Stimulated activated CD4-positive, alpha-beta T cell treated with anti-CD3 and anti-CD28 coated beads, Interleukin-12 subunit alpha, Interleukin-12 subunit beta, amount 100 ng/mL, for 48 hours (primary cell): ENCODE measurements around the gene ANKS4B.
"Not testable (repeated sequence)": the region's sequence is repeated elsewhere in the genome, so short reads cannot be mapped to it uniquely, and the experiment has no call there.

Source experiments
- DNase-seq, 3 donors: peaks; one replicate each; pipeline ENCODE4 v3.0.0-alpha.2; 2020; ENCODE audit warnings: low read depth in 2 of 3, low spot score in 1 of 3

The ANKS4B gene, protein sequence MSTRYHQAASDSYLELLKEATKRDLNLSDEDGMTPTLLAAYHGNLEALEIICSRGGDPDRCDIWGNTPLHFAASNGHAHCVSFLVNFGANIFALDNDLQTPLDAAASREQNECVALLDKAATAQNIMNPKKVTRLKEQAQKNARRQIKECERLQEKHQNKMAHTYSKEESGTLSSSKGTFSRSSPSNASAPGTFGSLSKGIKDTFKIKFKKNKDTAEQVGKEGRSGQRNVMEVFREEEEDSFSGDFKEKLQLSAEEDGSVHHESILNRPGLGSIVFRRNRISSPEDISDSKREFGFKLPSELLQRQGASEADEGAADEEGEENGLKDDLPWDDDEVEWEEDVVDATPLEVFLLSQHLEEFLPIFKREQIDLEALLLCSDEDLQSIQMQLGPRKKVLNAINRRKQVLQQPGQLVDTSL

DNA sequence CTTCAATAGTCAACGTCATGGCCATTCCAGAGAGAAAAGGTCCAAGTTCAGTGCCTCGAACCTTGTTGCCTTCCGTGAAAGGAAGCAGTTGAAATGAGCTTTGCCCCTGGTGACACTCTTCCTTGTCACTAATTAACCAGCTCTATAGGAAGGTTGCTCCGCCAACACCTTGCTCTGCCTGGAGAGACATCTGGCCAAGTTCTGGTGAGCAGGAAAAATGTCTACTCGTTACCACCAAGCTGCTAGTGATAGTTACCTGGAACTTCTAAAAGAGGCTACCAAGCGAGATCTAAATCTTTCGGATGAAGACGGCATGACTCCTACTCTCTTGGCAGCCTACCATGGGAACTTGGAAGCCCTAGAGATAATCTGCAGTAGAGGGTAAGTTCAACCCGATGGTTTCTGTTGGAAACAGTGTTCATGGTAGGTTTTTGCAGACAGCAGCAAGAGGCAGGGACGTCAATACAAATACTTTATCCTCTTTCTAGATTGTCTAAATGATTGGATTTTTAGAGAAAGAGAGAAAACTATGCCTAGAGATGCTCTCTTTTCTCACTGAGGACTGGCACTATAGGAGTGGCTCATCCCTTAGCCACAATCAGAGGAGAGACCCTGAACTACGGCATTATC lies at the start of gene ANKS4B:
Gene ANKS4B (plus strand): TSS at position 179 of the 630 bp plus-strand sequence. CDS start 39 bp downstream, at position 218.
- no peak for DNase-seq

DNA sequence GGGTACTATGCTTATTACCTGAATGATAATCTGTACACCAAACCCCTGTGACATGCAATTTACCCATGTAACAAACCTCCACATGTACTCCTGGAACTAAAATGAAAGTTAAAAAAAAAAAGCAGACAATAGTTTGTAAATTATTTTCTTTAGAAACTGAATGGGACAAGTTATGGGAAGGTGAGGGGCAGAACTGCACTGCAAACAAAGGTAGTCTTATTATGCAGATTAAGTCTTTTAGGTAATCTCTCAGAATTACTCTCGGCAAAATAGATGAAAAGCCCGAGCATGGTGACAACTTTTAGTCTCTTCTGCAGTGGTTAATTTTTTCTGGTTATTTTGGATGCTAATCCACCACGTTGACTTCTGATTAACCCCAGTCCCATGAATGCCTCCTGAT lies 49.5 kb upstream of the ANKS4B start:
- no peak for DNase-seq

DNA sequence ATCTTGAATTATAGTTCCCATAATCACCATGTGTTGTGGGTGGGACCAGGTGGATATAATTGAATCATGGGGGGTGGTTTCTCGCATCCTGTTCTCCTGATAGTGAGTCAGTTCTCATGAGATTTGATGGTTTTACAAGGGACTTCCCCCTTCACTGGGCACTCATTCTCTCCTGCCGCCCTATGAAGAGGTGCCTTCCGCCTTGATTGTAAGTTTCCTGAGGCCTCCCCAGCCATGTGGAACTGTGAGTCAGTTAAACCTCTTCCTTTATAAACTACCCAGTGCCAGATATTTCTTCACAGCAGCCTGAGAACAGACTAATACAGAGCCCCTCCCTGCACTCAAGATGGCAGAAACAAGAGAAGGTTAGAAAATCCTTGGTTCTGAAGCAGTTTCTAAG lies 48.7 kb upstream of the ANKS4B start:
- peak in 1 of 3 donors; percentile 17 for DNase-seq

DNA sequence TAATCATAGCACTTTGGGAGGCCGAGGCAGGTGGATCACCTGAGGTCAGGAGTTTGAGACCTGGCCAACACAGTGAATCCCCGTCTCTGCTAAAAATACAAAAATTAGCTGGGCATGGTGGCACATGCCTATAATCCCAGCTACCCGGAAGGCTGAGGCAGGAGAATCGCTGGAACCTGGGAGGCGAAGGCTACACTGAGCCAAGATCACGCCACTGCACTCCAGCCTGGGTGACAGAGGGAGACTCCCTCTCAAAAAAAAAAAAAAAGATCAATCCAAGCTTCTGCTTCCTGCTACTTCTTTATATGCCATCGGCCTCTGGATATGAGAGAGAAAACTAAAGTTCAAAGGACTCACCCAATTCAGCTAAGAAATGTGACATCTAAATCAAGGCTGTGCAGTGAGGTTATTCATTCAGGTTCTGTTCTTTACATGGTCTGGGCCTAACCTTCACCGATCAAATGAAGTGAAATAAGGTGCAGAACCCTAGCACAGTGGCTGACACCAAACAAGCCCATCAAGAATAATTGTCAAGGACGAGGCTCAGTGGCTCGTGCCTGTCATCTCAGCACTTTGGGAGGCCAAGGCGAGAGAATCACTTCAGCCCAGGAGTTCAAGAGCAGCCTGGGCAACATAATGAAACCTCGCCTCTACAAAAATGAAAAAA lies 47.7 kb upstream of the ANKS4B start:
- DNase-seq, result no peak

DNA sequence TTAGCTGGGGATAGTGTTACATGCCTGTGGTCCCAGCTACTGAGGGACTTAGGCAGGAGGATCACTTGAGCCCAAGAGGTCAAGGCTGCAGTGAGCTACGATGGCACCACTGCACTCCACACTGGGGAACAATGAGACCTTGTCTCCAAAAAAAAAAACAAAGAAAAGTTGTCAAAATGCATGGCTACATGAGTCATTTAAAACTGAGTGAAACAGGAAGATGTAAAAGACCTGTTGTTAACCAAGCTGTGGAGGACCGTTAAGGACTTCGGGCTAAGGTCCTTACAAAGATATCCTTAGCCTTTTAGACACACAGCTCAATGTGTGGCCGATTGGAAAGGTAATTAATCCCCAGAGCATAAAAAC lies 47.2 kb upstream of the ANKS4B start:
- DNase-seq, result no peak

DNA sequence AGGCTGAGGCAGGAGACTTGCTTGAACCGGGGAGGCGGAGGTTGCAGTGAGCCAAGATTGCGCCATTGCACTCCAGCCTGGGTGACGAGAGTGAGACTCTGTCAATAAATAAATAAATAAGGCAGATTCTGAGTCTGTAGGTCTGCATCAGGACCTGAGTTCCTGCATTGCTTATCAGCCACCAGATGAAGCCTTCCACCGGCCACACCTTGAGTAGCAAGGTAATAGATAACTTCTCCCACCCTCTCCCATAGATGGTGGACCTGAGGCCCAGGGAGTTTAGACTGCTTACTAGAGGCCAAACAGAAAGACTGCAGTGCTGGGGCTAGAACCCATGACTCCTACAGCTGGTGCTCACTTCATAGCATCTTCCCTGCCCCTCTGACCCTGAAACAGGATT lies 44.2 kb upstream of the ANKS4B start:
- DNase-seq, result no peak

DNA sequence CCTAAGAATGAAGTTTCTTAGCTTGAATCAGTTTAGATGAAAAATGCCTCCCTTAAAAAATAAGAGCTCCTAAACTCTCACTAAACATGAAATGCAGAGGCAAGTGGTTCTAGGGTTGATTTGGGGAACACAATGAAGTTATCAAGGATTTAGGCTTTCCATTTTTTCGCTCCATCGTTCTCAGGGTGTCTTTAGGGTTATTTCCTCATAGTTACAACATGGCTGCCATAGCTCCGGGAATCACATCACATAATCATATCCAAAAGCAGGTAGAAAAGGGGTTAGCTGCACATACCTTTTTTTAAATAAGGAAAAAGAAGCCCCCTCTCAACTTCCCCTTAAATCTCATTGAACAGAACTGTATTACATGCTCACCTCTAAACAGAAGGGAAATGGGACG lies 43.5 kb upstream of the ANKS4B start:
- DNase-seq, result no peak

DNA sequence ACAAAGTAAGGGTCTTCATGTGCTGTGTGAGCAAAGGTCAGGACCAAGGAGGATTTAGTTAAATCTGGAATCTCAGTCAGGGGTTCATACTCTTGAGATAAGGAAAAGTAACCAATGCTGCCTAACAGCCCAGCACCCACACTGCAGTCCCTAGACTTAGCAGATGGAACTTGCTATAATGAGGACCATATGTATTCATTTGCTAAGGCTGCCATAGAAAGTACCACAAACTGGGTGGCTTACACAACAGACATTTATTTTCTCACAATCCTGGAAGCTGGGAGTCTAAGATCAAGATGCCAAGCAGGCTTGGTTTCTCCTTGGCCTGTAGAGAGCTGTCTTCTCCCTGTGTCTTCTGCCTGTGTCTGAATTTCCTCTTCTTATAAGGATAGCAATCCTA lies 42.9 kb upstream of the ANKS4B start:
- no peak for DNase-seq

DNA sequence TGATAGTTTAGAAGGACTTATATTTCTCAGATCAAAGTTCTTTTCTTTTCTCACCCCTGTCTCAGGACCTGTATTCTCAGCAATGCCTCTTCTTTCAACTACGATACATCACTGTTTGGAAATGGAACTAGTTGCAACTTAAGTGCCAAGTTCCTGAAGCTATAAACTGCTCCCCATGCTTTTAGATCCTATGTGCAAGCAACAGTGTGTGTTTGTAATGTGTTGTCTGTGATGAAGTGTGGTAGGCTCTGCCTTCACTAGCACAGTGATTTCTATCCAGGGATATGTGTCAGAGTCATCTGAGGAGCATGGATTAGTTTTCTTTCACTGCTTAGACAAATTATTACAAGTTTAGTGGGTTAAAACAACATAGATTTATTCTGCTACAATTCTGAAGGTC lies 40.5 kb upstream of the ANKS4B start:
- DNase-seq, result no peak

DNA sequence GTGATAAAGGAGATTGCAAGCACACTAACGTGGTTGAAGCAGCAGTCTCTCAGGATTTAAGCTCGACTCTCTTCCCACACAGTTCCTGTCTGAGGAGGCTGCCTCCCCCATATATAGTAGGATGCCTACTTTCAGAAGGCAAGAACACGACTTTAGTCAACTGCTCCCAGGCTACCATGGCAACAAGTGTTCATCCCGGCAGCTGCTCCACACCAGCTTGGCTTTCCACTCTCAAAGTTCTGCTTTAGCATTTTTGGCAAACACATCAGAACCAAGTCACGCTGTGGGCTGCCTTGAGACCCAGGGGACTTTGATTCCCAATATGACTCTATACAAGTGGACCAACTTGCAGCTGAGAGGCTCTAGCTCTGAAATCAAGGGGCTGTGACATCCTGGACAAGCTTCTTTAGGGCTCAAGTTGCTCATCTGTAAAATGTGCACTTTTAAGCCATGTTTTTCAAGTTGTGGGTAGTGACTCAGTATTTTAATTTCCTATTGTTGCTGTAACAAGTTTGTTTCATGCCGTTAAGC lies 38.7 kb upstream of the ANKS4B start:
- no peak for DNase-seq

DNA sequence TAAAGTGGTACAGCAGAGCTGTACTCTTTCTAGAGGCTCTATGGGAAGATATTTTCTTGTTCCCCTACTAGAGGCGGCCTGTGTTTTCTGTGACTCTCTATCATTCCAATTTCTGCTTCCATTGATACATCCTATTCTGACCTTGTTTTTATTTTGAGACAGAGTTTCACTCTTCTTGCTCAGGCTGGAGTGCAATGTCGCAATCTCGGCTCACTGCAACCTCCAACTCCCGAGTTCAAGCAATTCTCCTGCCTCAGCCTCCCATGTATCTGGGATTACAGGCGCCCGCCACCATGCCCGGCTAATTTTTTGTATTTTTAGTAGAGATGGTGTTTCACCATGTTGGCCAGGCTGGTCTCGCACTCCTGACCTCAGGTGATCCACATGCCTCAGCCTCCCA lies 38.2 kb upstream of the ANKS4B start:
- not testable (repeated sequence) for DNase-seq

DNA sequence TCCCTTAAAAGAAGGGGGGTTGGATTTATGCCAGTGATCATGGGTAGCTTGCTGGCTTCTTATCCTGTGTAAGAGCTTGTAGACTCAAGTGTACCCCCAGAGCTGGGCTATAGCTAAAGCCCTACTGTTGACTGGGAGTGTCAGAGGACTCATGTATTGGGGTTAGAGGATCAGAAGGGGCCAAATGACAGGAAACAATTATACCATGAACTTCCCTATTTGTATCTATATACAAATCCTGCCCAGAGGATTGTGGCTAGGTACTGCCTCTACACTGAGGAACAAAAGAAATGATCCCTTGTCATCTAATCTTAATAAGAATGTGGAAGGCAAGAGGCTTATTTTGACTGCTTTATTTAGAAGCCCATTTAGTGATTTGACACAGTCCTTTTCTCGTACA lies 36.4 kb upstream of the ANKS4B start:
- DNase-seq, result no peak

DNA sequence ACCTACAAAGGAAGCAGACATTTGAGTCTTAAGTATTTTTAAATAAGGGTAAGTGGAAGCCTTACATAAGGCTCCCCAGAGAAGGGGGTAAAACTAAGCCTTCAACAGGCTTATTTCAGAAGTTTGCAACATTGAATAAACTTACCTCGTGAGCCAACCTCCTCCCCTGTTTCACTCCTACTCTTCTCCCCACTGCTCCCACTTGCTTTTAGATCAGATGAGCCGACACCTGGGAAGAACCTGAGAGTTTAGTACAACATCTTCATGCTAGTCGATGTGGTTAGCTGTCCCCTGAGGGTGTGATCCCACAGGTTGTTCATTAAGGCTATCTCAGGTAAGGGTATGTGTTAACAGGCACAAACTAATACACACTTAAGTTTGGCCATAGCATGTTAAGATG lies 35.9 kb upstream of the ANKS4B start:
- no peak for DNase-seq

DNA sequence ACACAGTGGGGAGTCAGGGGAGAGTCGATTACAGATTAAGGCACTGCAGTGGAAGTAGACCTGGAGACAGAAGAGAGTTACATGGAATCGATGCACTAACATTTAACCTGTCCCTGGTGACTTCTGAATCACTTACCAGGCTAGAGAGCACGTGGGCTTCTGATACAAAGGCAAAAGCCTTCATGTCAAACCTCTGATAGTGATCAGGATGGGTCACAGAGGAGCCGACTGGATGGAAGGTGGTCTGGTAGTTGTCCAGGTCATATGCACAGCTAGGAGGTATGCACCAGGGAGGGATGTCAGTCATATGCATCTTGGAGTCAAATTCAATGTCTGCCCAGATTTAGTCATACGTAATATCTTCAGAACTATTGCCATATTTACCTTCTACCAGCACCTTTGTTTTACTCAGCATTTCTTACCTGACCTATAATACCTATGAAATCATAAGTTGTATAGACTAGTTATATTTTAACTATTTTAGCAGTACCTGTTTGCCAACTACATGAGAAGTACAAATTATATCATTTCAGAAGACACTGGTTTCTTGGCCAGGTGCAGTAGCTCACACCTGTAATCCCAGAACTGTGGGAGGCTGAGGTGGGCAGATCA lies 33.8 kb upstream of the ANKS4B start:
- no peak for DNase-seq

DNA sequence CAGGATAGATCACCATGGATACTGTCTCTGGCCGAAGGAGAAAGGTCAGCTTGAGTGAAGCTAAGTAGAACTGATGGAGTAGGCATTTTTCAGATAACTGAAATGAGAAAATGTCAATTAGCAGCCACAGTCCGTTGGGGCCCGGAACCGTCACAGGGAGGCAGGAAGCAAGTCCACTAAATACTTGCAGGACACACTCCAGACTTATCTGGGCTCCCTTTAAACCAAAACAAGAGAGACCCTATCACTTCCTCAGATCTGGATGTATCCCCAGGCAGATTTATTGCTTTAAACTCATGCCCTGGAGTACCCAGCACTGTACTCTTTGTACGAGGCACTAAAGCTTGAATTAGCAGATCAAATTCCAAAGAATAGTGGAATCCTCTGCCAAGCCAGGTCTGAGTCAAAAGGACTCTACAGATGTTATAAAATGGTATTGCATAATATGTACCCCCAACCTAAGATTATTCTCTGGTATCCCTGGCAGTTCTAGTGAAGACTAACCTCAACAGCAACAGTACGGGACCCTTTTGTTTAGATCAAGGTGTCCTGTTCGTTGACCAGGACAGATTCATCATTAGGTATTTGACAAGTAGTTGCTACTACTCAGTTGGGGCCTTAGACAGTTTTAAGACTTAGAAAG lies 30.2 kb upstream of the ANKS4B start:
- no peak for DNase-seq

DNA sequence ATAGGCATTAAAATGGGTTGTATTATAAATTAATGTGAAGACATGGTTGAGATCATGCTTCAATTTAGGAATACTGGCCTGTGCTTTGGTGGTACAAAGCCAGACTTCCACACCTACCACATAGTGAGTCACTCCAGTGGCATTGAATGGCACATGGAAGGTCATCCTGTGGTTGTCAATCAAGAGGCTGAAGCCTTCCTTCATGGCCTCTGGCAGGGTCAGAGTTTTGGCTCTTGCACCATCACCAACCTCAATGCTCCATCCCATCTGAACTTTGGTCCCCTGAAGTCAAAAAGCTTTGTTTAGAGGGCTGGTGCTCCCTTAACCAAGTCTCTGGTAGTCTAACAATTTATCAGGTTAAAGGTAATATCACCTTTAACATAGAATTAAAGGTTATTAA lies 28.2 kb upstream of the ANKS4B start:
- DNase-seq, result no peak

DNA sequence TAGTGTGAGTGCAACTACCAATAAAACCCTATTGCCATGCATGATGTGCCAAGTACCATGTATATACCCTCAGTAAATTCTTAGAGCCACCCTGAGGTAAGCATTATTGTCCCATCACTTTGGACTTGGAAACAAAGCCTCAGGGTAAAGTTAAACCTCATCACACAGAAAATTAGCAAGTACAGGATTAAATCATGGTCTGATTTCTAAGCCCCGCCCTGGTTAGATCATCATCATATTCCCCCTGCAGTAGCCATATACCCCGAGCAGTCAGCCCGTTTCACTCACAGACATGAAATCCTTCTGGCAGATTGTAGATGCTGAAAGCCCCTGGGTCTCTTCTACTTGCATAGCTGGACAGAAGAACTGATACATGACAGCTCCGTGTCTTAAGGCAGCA lies 26.9 kb upstream of the ANKS4B start:
- DNase-seq, result no peak

DNA sequence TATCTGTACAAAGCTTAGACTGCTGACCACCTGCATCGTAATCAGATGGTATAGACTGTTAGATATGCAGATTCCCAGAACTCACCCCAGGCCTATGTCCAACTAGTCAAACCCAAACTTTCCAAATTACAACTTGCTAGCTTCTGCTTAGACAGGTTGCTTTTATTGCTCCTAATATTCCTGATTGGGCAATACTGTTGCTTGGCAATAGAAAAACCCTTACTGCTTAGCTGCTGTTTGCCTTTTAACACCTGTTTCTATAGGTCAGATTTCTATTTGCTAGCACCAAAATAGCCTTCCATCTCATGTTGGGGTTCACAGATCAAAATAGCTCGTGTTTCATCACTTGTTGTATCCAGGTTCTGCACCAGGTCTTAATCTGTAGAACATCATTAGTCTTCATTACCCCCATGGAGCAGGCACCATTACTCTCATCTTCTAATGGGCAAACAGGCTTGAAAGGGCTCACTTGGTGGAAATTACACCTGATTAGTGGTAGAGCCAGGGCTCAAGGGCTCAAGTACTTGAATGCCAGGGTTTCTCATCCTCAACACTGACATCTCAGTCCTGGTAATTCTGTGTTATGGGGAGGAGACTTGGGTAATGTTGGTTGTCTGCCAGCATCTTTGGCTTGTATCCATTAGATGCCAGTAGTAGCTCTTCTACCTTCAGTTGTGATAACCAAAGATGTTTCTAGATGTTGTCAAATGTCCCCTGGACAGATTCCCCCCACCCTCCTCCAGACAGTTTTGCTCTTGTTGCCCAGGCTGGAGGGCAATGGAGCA lies 24.9 kb upstream of the ANKS4B start:
- no peak for DNase-seq

DNA sequence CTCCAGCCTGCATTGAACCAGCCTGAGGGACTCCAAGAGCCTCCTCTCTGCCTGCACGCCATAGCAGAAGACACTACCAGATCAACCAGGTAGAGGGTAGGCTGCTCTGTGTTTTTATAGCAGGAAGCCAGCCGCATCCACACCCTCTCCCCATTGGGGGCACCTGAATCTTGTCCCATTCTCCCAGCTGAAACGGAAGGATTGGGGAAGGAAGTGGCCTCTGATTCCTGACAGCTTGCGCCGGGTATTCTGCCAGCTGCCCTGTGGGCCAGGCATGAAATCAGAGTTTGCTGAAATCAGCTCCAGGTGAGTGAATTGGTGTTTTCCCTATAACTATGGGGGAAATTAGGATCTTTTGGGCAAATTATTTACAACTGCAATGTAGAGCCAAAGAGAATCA lies 22.0 kb upstream of the ANKS4B start, which contains the start of gene ZP2:
Gene ZP2 (minus strand): TSS at position 89 of the 400 bp plus-strand sequence. CDS start 27 bp downstream, at position 62.
- no peak for DNase-seq

DNA sequence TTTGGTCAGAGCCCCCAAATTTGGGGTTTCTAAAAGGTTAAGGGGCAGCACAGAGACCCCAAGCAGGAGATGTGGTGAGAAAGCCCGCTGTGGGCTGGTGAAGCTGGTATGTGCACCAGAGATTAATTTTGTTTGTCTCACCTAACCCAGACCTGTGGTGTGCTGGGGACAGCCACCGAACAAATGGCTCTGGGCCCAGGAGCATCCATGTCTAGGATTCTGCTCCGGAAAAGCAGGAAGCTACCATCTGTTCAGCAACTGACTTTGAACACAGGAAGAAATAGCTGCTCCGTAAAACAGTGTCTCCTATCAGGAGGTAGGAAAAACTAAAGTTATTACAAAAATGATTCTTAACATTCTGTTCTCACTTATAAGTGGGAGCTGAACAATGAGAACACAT lies 19.4 kb upstream of the ANKS4B start:
- DNase-seq, result no peak
